A549 (cell line): ENCODE results near the gene RBFA. TPM values are rescaled to one million over a fixed set of nuclear protein-coding genes. Genes with fewer than 3 reads are reported as not detected.

Source experiments
- ATAC-seq, 2 experiments: fragments of 200-7000 bp in 1 of 2; fragments of >200 bp in 1 of 2; cut with Nextera tagmentation in 1 of 2; cut with Tn5 transposase in 1 of 2; 3 replicates each; pipeline versions ENCODE4 v1.8.0 to v1.9.1; 2018 to 2020; ENCODE audit warnings: mild to moderate bottlenecking in 1 of 2, moderate library complexity in 1 of 2
- CTCF ChIA-PET: fragments of 300-600 bp; sonication (Branson Sonifier 250); formaldehyde crosslinking; extraction: SDS; loops from one replicate; lab custom pipeline; 2021; ENCODE audit warnings: antibody characterized with exemption, inconsistent platforms; lab: Yijun Ruan, JAX
- POLR2A ChIA-PET: fragments of 350-600 bp; formaldehyde crosslinking; extraction: SDS; loops from one replicate; lab custom pipeline; 2021; ENCODE audit warnings: antibody characterized with exemption, inconsistent platforms; lab: Yijun Ruan, JAX
- DNase-seq, 2 experiments: peaks; one replicate each; pipeline versions ENCODE4 v3.0.0 to v3.0.0-alpha.2; 2011 to 2016; ENCODE audit warnings: low read depth in 1 of 2, low spot score in 1 of 2
- FAIRE-seq: peaks from 2 replicates; lab custom pipeline; 2011; peaks lifted over from hg19 to GRCh38; lab: Jason Lieb, UNC
- H3K27ac ChIP-seq, 2 experiments: fragments of >200 bp; sonication (Bioruptor Twin); formaldehyde crosslinking; 3 replicates each; pipeline ENCODE4 v1.5.1; 2016 to 2017
- H3K4me1 ChIP-seq: fragments of >200 bp; sonication (Bioruptor Twin); formaldehyde crosslinking; 3 replicates; pipeline ENCODE4 v1.6.1; 2016
- H3K4me2 ChIP-seq: fragments of >200 bp; sonication (Bioruptor Twin); formaldehyde crosslinking; 3 replicates; pipeline ENCODE4 v1.6.1; 2016
- H3K4me3 ChIP-seq: fragments of >200 bp; sonication (Bioruptor Twin); formaldehyde crosslinking; 3 replicates; pipeline ENCODE4 v1.5.1; 2016
- H3K9me3 ChIP-seq: fragments of >200 bp; sonication (Bioruptor Twin); formaldehyde crosslinking; 3 replicates; pipeline ENCODE4 v1.6.1; 2016
- ATOH8 ChIP-seq: fragments of 250-450 bp; sonication (Bioruptor Pico); IDR thresholded peaks from 2 replicates; pipeline ENCODE4 v1.5.0; 2020; ENCODE audit warnings: low read depth, mild to moderate bottlenecking, moderate library complexity
- BCL3 ChIP-seq: fragments of >200 bp; sonication (Bioruptor Twin); formaldehyde crosslinking; IDR thresholded peaks from 3 replicates; pipeline ENCODE4 v1.6.1; 2016
- BHLHE40 ChIP-seq: IDR thresholded peaks from 2 replicates; pipeline ENCODE4 v1.6.1; 2012; ENCODE audit warnings: low read depth, low read length, inconsistent platforms
- CBX8 ChIP-seq: fragments of 200-600 bp; sonication (generic); IDR thresholded peaks from 2 replicates; pipeline ENCODE4 v1.6.1; 2016
- CHD2 ChIP-seq: fragments of 150-350 bp; IDR thresholded peaks from 2 replicates; pipeline ENCODE4 v1.6.1; 2014; ENCODE audit warnings: low read length; ENCODE audit not compliant: partially characterized antibody
- E2F6 ChIP-seq: IDR thresholded peaks from 2 replicates; pipeline ENCODE4 v1.6.1; 2012; ENCODE audit warnings: low read depth, borderline replicate concordance
- EHF ChIP-seq: fragments of 250-450 bp; sonication (Bioruptor Pico); IDR thresholded peaks from 2 replicates; pipeline ENCODE4 v1.5.0; 2020; ENCODE audit warnings: mild to moderate bottlenecking
- EP300 ChIP-seq, 2 experiments: fragments of >200 bp; sonication (Bioruptor Twin); formaldehyde crosslinking; IDR thresholded peaks; 2 replicates in 1 of 2; 3 replicates in 1 of 2; pipeline ENCODE4 v1.6.1; 2016 to 2017
- FOSL2 ChIP-seq, 2 experiments: fragments of 450-650 bp in 1 of 2; fragments of >200 bp in 1 of 2; sonication (Bioruptor Twin) in 1 of 2; formaldehyde crosslinking; IDR thresholded peaks; 2 replicates each; pipeline versions ENCODE4 v1.5.0 to v1.6.1; 2016 to 2020; ENCODE audit warnings: mild to moderate bottlenecking in 1 of 2, moderate library complexity in 1 of 2
- FOXS1 ChIP-seq: fragments of 250-450 bp; sonication (Bioruptor Pico); IDR thresholded peaks from 2 replicates; pipeline ENCODE4 v1.5.0; 2020; ENCODE audit warnings: mild to moderate bottlenecking, moderate library complexity
- GATA3 ChIP-seq: IDR thresholded peaks from 2 replicates; pipeline ENCODE4 v1.6.1; 2012; ENCODE audit warnings: borderline replicate concordance
- HES2 ChIP-seq: fragments of >200 bp; sonication (Bioruptor Twin); formaldehyde crosslinking; IDR thresholded peaks from 2 replicates; pipeline ENCODE4 v1.6.1; 2016
- HEYL ChIP-seq: fragments of 250-450 bp; sonication (Bioruptor Pico); IDR thresholded peaks from 2 replicates; pipeline ENCODE4 v1.8.0; 2021; ENCODE audit warnings: mild to moderate bottlenecking, moderate library complexity
- HMGXB4 ChIP-seq: fragments of 250-450 bp; sonication (Bioruptor Pico); IDR thresholded peaks from 2 replicates; pipeline ENCODE4 v1.5.0; 2021; ENCODE audit warnings: mild to moderate bottlenecking, moderate library complexity, borderline replicate concordance
- JUN ChIP-seq, 2 experiments: fragments of >200 bp; sonication (Bioruptor Twin); formaldehyde crosslinking; IDR thresholded peaks; 2 replicates in 1 of 2; 3 replicates in 1 of 2; pipeline ENCODE4 v1.6.1; 2016 to 2017
- JUNB ChIP-seq: fragments of >200 bp; sonication (Bioruptor Twin); formaldehyde crosslinking; IDR thresholded peaks from 2 replicates; pipeline ENCODE4 v1.6.1; 2016
- KDM5A ChIP-seq: fragments of 200-600 bp; sonication (generic); IDR thresholded peaks from 2 replicates; pipeline ENCODE4 v1.6.1; 2016; ENCODE audit warnings: antibody characterized with exemption, mild to moderate bottlenecking
- MAX ChIP-seq: IDR thresholded peaks from 2 replicates; pipeline ENCODE4 v1.6.1; 2012
- MAZ ChIP-seq: fragments of 150-350 bp; IDR thresholded peaks from 2 replicates; pipeline ENCODE4 v1.6.1; 2014; ENCODE audit warnings: antibody characterized with exemption, low read depth, low read length, borderline replicate concordance
- MYC ChIP-seq: IDR thresholded peaks from 2 replicates; pipeline ENCODE4 v1.6.1; 2012; ENCODE audit warnings: mild to moderate bottlenecking, inconsistent platforms, low read length, improper control_type of control experiment, borderline replicate concordance
- NFE2L2 ChIP-seq: fragments of 150-350 bp; conservative IDR thresholded peaks from 2 replicates; pipeline ENCODE4 v1.6.1; 2014; ENCODE audit warnings: low read length
- NPAS2 ChIP-seq: fragments of 250-450 bp; sonication (Bioruptor Pico); IDR thresholded peaks from 2 replicates; pipeline ENCODE4 v1.8.0; 2022; ENCODE audit warnings: mild to moderate bottlenecking, moderate library complexity, borderline replicate concordance
- PBX3 ChIP-seq: IDR thresholded peaks from 2 replicates; pipeline ENCODE4 v1.6.1; 2012
- PHF8 ChIP-seq: fragments of 200-600 bp; sonication (generic); IDR thresholded peaks from 2 replicates; pipeline ENCODE4 v1.6.1; 2016; ENCODE audit warnings: low read depth, mild to moderate bottlenecking, antibody characterized with exemption, moderate library complexity, borderline replicate concordance
- POLR2A ChIP-seq: IDR thresholded peaks from 2 replicates; pipeline ENCODE4 v1.6.1; 2012; ENCODE audit warnings: mild to moderate bottlenecking, low read length
- RAD21 ChIP-seq, 2 experiments: fragments of >200 bp in 1 of 2; sonication (Bioruptor Twin) in 1 of 2; formaldehyde crosslinking in 1 of 2; IDR thresholded peaks in 1 of 2; conservative IDR thresholded peaks in 1 of 2; 2 replicates in 1 of 2; 3 replicates in 1 of 2; pipeline ENCODE4 v1.6.1; 2012 to 2018; ENCODE audit warnings: inconsistent platforms in 1 of 2
- RARB ChIP-seq: fragments of 250-450 bp; sonication (Bioruptor Pico); IDR thresholded peaks from 2 replicates; pipeline ENCODE4 v1.8.0; 2021; ENCODE audit warnings: mild to moderate bottlenecking, moderate library complexity
- RFX5 ChIP-seq: fragments of 450-650 bp; IDR thresholded peaks from 2 replicates; pipeline ENCODE4 v1.7.1; 2014; ENCODE audit warnings: antibody characterized with exemption, mild to moderate bottlenecking, moderate library complexity
- SMC3 ChIP-seq: fragments of >200 bp; sonication (Bioruptor Twin); formaldehyde crosslinking; IDR thresholded peaks from 3 replicates; pipeline ENCODE4 v1.6.1; 2018; ENCODE audit warnings: inconsistent platforms
- TP53 ChIP-seq: fragments of 250-450 bp; sonication (Bioruptor Pico); IDR thresholded peaks from 2 replicates; pipeline ENCODE4 v1.5.0; 2021; ENCODE audit warnings: mild to moderate bottlenecking, moderate library complexity
- USF2 ChIP-seq: fragments of 450-650 bp; IDR thresholded peaks from 2 replicates; pipeline ENCODE4 v1.6.1; 2014; ENCODE audit warnings: antibody characterized with exemption
- ZSCAN20 ChIP-seq: fragments of 250-450 bp; sonication (Bioruptor Pico); IDR thresholded peaks from 2 replicates; pipeline ENCODE4 v1.8.0; 2022; ENCODE audit warnings: mild to moderate bottlenecking, moderate library complexity
- WGBS: methylation state at CpG from one replicate; pipeline ENCODE4 v1.1.6; 2017; ENCODE audit errors: missing lambda C conversion rate; 5-methylcytosine and 5-hydroxymethylcytosine counted together
- polyA minus RNA-seq: library from RNA; depleted of rRNA, polyadenylated mRNA; stranded (reverse); fragments of >200 nt; gene quantifications from 2 replicates; pipeline ENCODE4 v1.2.3, GENCODE V29; 2011; rRNA and poly(A)+ RNA removed
- polyA plus RNA-seq, 4 experiments: library from polyadenylated mRNA; depleted of rRNA in 3 of 4; stranded (reverse); fragments of >200 nt; fragmentation: RNase III in 1 of 4; extraction: RNeasy Plus Mini Kit Qiagen cat#74134 plus additional on column Dnase treatment in 1 of 4; gene quantifications; 2 replicates in 3 of 4; 3 replicates in 1 of 4; pipeline ENCODE4 v1.2.3, GENCODE V29; 2011 to 2017

Gene RBFA
- 38.6 and 43.6 TPM in 2 replicates for polyA plus RNA-seq (2011; rRNA removed)
- polyA plus RNA-seq (2012; cell fraction: cytosol; rRNA removed), result 56.2 and 62.2 TPM in 2 replicates
- polyA plus RNA-seq (2012; cell fraction: nucleus; rRNA removed), result 33.3 and 38.9 TPM in 2 replicates
- polyA plus RNA-seq (2017; fragmentation: RNase III; extraction: RNeasy Plus Mini Kit Qiagen cat#74134 plus additional on column Dnase treatment), result 34.2 to 34.4 TPM (median 34.3 TPM) in 3 replicates
- polyA minus RNA-seq, result 27.3 and 30.2 TPM in 2 replicates

- FAIRE-seq (no peak), ATAC-seq (peak; percentile 85 to 88)
- TF ChIP-seq EP300 (IDR thresholded peaks at IDR 0.05) (no peak), NFE2L2 (no peak), NPAS2 (CRISPR knock-in tag) (no peak), E2F6 (peak; percentile 73), BHLHE40 (no peak), PBX3 (0 out of 2 replicates have a peak, but pooled peaks have one; percentile 9), HEYL (CRISPR knock-in tag) (no peak), CHD2 (no peak), HMGXB4 (no peak), MYC (peak; percentile 89), TP53 (CRISPR knock-in tag) (no peak), RFX5 (no peak), KDM5A (no peak), BCL3 (peak; percentile 53; the same call in 1 of the 3 replicates), MAX (peak; percentile 92), RARB (CRISPR knock-in tag) (no peak), ZSCAN20 (CRISPR knock-in tag) (no peak), POLR2A (peak; percentile 69), USF2 (no peak), JUNB (no peak), MAZ (no peak), HES2 (no peak), RAD21 (conservative IDR thresholded peaks at IDR 0.05 in 1 of 2, IDR thresholded peaks at IDR 0.05 in 1 of 2) (peak in 1 of 2 experiments; percentile 23; a peak in 1 of 5 replicates), CBX8 (no peak), SMC3 (no peak), EHF (CRISPR knock-in tag) (no peak), GATA3 (no peak), ATOH8 (no peak), FOXS1 (no peak), FOSL2 (IDR thresholded peaks at IDR 0.05) (no peak), FOSL2 (CRISPR knock-in tag; IDR thresholded peaks at IDR 0.05) (peak; percentile 18; the same call in 1 of the 2 replicates), JUN (IDR thresholded peaks at IDR 0.05) (peak in 1 of 2 experiments; percentile 64; a peak in 3 of 5 replicates), PHF8 (peak; percentile 95; the same call in 1 of the 2 replicates)
These were observed at the start of gene RBFA for GRCh38 chr18:80034068-80034851. Gene RBFA (plus strand): TSS chr18:80034434. CDS start chr18:80034496, 62 bp downstream.

More at GRCh38 chr18:80034068-80034851, at the start of gene RBFA:
- Histone ChIP-seq H3K27ac (peak within 1 kb of the TSS; percentile 84 to 96), H3K4me2 (peak within 1 kb of the TSS; percentile 88), H3K4me3 (peak within 1 kb of the TSS; percentile 80), H3K9me3 (no peaks in the 10 kb centered on the region), H3K4me1 (peaks cover 5% of the 10 kb centered on the region; the same call in 1 of the 3 replicates)
- 4% methylated on average over 17 of the region's 99 CpGs for WGBS
- CTCF ChIA-PET, result interaction anchor here (0.7 to 1.8 kb wide), 5 partner anchors 12 to 110 kb away, joined by 3 to 5 read pairs (median 3); no protein-coding TSS in a partner anchor
- POLR2A ChIA-PET, result interaction anchor here (0.6 to 2.9 kb wide), 8 partner anchors 12 to 355 kb away, joined by 3 to 8 read pairs (median 4); partner anchors contain the start of gene ADNP2
- DNase-seq, result peak; percentile 69 to 97
